ENCODE measurements around the gene NRG3.
"Not testable (repeated sequence)": the region's sequence is repeated elsewhere in the genome, so short reads cannot be mapped to it uniquely, and the experiment has no call there.

NRG3 gene

GRCh38 chr10:82282782-82283456 is 407.9 kb downstream of the NRG3 start:
- DNase-seq (ENCODE audit: low spot score) = no peak

GRCh38 chr10:82284180-82284579 is 409.2 kb downstream of the NRG3 start:
- no peak for DNase-seq (ENCODE audit: low spot score)

- no peak for DNase-seq (ENCODE audit: low spot score)
Measured at GRCh38 chr10:82288461-82288881, 413.5 kb downstream of the NRG3 start.

GRCh38 chr10:82289945-82290344 is 415.0 kb downstream of the NRG3 start:
- DNase-seq (ENCODE audit: low spot score) = no peak

GRCh38 chr10:82294874-82295378 is 419.9 kb downstream of the NRG3 start:
- DNase-seq (ENCODE audit: low spot score) = no peak

GRCh38 chr10:82308641-82309040 is 433.6 kb downstream of the NRG3 start:
- no peak for DNase-seq (ENCODE audit: low spot score)

GRCh38 chr10:82310839-82311238 is 435.8 kb downstream of the NRG3 start:
- DNase-seq (ENCODE audit: low spot score) = no peak

GRCh38 chr10:82313401-82313800 is 438.4 kb downstream of the NRG3 start:
- no peak for DNase-seq (ENCODE audit: low spot score)

- DNase-seq (ENCODE audit: low spot score) = no peak
Measured at GRCh38 chr10:82318534-82318933, 443.5 kb downstream of the NRG3 start.

GRCh38 chr10:82319074-82319473 is 444.1 kb downstream of the NRG3 start:
- no peak for DNase-seq (ENCODE audit: low spot score)

GRCh38 chr10:82319562-82319961 is 444.6 kb downstream of the NRG3 start:
- no peak for DNase-seq (ENCODE audit: low spot score)

GRCh38 chr10:82321724-82322123 is 446.7 kb downstream of the NRG3 start:
- no peak for DNase-seq (ENCODE audit: low spot score)

GRCh38 chr10:82331716-82332115 is 456.7 kb downstream of the NRG3 start:
- DNase-seq (ENCODE audit: low spot score) = no peak

- no peak for DNase-seq (ENCODE audit: low spot score)
Measured at GRCh38 chr10:82335831-82336230, 460.8 kb downstream of the NRG3 start.

- DNase-seq (ENCODE audit: low spot score) = no peak
Measured at GRCh38 chr10:82340166-82340565, 465.2 kb downstream of the NRG3 start.

- DNase-seq (ENCODE audit: low spot score) = not testable (repeated sequence)
Measured at GRCh38 chr10:82349590-82349989, 474.6 kb downstream of the NRG3 start.

- no peak for DNase-seq (ENCODE audit: low spot score)
Measured at GRCh38 chr10:82353381-82353780, 478.4 kb downstream of the NRG3 start.

- DNase-seq (ENCODE audit: low spot score) = no peak
Measured at GRCh38 chr10:82358486-82359099, 483.6 kb downstream of the NRG3 start.

- no peak for DNase-seq (ENCODE audit: low spot score)
Measured at GRCh38 chr10:82361256-82361655, 486.3 kb downstream of the NRG3 start.

GRCh38 chr10:82377608-82378007 is 502.6 kb downstream of the NRG3 start:
- no peak for DNase-seq (ENCODE audit: low spot score)

- no peak for DNase-seq (ENCODE audit: low spot score)
Measured at GRCh38 chr10:82378146-82378545, 503.2 kb downstream of the NRG3 start.

GRCh38 chr10:82383350-82383749 is 508.4 kb downstream of the NRG3 start:
- DNase-seq (ENCODE audit: low spot score) = no peak

- no peak for DNase-seq (ENCODE audit: low spot score)
Measured at GRCh38 chr10:82390866-82391658, 516.1 kb downstream of the NRG3 start.
